GM12872 (cell line): Measurements from ENCODE around the gene NUDT2.

Experiments used
- CTCF ChIP-seq: IDR thresholded peaks from 3 replicates; pipeline ENCODE4 v1.5.1; 2011; ENCODE audit warnings: low read depth, mild to moderate bottlenecking, low read length, moderate library complexity; ENCODE audit not compliant: insufficient read depth

The NUDT2 gene

DNA sequence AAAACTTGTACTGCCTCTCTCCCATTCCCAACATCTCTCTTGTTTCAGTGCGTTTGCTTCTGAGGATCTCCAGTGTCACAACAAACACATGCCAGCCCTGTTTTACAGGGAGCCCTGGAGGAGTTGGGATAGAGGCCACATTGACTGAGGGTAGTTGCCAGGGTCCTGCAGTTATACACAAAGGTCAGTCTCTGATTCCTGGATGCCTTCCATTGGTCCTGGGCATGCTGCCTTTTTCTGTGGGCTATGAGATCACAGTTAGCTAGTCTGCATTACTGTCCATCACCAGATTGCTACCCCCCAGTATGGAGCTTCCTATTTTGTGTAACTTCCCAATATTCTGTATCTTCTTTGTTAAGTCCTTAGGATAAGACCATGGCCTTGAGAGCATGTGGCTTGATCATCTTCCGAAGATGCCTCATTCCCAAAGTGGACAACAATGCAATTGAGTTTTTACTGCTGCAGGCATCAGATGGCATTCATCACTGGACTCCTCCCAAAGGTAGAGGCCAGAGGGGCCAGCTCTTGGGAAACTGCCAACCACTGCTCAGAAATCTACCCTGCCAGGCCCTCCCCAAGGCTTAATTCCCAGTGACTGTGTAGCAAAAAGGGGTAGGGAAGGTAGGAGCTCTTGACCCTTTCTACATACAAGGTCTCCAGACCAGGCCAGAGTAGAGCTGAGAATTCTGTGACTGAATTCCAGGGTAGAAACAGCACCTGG, 9.5 kb downstream of the NUDT2 start:
- no peak for TF ChIP-seq CTCF

GRCh38 chr9:34341659-34342295, 12.4 kb downstream of the NUDT2 start:
- no peak for TF ChIP-seq CTCF

DNA sequence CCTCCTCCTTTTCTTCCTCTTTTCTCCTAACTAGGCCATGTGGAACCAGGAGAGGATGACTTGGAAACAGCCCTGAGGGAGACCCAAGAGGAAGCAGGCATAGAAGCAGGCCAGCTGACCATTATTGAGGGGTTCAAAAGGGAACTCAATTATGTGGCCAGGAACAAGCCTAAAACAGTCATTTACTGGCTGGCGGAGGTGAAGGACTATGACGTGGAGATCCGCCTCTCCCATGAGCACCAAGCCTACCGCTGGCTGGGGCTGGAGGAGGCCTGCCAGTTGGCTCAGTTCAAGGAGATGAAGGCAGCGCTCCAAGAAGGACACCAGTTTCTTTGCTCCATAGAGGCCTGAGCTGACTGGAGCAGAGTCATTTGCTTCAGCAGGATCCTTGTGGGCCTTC, 13.7 kb downstream of the NUDT2 start:
- no peak for TF ChIP-seq CTCF

- TF ChIP-seq CTCF: no peak
Measured at GRCh38 chr9:34343605-34344004, 14.2 kb downstream of the NUDT2 start.

DNA sequence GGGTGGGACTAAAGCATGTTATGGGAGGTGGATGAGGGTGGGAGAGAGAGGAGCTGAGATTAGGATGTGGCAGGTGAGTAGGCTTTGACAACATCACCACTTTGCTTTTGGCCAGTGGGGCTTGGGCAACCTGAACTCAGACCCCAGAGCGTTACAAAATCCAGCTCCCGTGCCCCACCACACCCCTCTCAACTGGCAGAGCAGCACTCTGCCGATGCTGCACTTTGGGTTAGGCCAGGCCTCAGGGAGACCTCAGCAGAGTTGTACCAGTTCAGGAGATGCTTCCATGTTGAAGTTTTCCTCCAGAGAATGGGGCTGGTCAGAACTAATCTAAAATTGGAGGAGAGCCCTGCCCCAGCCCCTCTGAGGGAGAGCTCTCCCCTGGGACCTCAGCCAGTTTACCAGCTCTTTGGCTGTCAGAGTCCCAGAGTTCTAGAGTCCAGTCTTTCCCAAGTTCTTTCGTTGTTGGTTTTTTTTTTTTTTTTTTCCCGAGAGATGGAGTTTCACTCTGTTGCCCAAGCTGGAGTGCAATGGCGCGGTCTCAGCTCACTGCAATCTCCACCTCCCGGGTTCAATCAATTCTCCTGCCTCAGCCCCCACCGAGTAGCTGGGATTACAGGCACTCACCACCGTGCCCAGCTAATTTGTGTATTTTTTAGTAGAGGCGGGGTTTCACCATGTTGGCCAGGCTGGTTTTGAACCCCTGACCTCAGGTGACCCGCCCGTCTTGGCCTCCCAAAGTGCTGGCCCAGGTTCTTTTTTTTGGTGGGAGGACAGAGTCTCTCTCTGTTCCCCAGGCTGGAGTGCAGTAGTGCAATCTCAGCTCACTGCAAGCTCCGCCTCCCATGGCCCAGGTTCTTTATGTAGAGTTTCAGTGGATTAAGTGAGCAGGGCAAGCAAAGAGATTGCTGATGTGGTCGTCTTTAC, 17.8 kb downstream of the NUDT2 start:
- TF ChIP-seq CTCF: no peak

DNA sequence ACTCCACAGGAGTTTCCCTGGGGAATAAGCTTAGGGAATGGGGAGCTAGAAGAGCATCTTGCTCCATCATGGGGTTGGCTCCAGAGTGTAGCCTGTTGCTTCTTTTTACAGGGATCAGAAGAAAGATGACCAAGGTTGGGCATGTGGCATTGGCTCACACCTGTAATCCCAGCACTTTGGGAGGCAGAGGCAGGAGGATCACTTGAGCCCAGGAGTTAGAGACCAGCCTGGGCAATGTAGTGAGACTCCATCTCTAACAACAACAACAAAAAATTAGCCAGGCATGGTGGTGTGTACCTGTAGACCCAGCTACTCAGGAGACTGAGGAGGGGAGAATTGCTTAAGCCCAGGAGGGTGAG, 18.4 kb downstream of the NUDT2 start:
- no peak for TF ChIP-seq CTCF

DNA sequence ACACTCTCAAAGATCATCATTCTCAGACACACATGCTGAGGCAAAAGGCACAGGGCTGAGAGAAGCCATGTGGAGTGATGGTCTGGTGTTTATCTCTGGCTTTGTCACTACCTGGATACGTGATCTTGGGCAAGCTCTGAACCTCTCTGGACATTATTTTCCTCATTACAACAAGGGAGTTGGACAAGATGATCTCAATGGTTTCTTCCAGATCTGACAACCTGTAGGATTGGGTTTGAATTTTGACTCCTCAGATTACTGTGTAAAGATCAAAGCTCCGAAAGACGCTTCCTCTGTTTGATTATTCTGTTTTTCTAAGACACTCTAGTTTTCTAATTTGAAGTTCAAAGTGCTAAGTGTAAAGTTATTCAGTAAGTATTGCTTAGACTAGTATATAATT, 20.0 kb downstream of the NUDT2 start:
- TF ChIP-seq CTCF: no peak
